ENCODE data around the gene PTF1A. TPM values are rescaled to one million over a fixed set of nuclear protein-coding genes. Genes with fewer than 3 reads are reported as not detected.

PTF1A gene
- not detected in 2 replicates for total RNA-seq (2013; cell fraction: nucleolus; rRNA removed)
- total RNA-seq (2014; rRNA removed) (not detected in 2 replicates), total RNA-seq (2014; rRNA removed; fragmentation: Illumina TruSeq; extraction: Trizol) (not detected in 2 replicates), total RNA-seq (2021) (not detected in 2 replicates), polyA plus RNA-seq (2011; rRNA removed) (not detected in 2 replicates), polyA plus RNA-seq (2014; fragmentation: Illumina TruSeq; extraction: Trizol) (not detected in 2 replicates), polyA plus RNA-seq (2014; fragmentation: Nextera tagmentation; extraction: Ambion mirVana) (not detected), polyA plus RNA-seq (2014; rRNA removed) (not detected in 2 replicates), polyA plus RNA-seq (2016; fragmentation: Nextera tagmentation; extraction: Ambion mirVana) (not detected), polyA minus RNA-seq (2011; rRNA and poly(A)+ RNA removed) (not detected in 2 replicates), Bru-seq, nascent RNA (not detected), BruChase-seq, experiment 1, labeled RNA remaining after a 6-hour chase (not detected), BruChase-seq, experiment 2, labeled RNA remaining after a 2-hour chase (not detected)
- not detected for polyA plus RNA-seq (2011; ENCODE audit: low read depth)
- polyA plus RNA-seq (2011; cell fraction: cytosol; rRNA removed), result not detected in 2 replicates
- polyA plus RNA-seq (2011; cell fraction: nucleus; rRNA removed), result not detected in 2 replicates
- polyA plus RNA-seq (2012), result not detected in 2 replicates
- not detected in 2 replicates for polyA minus RNA-seq (2011; cell fraction: cytosol; rRNA and poly(A)+ RNA removed)
- polyA minus RNA-seq (2011; cell fraction: nucleus; rRNA and poly(A)+ RNA removed), result not detected in 2 replicates
- long read RNA-seq, experiment 1, result 0 reads
- long read RNA-seq, experiment 2, result 0 reads

DNA sequence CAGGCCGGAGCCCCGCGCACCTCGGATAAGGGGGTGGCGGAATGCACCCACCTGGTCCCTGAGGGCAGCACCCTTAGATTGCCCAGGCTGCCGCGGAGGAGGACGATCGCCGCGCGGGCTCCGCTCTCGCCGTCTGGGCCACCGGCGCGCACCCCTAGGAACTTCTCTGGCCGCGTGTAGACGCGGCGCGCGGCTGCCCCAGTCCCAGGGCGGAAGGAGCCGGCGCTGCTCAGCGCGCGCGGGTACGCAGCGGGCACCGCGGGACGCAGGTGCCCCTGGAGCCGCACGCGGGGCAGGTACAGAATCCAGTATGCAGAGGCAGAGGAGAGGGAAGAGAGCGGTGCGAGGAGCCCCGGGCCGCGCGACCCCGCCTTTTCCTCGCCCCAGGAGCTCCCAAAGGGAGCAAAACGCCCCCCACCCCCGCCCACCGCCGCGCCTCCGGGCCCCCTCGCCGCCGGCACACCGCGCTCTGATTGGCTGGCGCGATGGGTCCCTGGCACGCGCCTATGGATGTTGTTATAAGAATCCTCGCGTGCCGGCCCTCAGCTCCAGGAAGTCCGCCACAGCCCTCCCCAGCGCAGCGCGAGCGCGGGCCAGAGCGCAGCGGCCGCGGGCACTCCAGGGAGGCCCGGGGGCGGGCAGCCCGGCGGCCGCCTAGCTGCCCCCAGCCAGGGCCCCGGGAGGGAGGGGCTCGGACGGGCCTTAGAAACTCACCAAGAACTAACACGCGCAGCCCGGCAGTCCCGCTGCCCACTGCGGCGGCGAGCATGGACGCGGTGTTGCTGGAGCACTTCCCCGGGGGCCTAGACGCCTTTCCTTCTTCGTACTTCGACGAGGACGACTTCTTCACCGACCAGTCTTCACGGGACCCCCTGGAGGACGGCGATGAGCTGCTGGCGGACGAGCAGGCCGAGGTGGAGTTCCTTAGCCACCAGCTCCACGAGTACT is at the start of gene PTF1A:
PTF1A (plus strand) TSS at position 549 of the 948 bp plus-strand sequence; CDS start at position 768, 219 bp downstream.
- no peak within 1 kb of the TSS for H3K27ac ChIP-seq (ENCODE audit: control insufficient read depth, insufficient read depth)
- DNase-seq (ENCODE audit: low read depth, low spot score) (no peak), ATAC-seq (no peak), FAIRE-seq (no peak)
- no peak for TF ChIP-seq MYB (IDR thresholded peaks at IDR 0.05; ENCODE audit: borderline replicate concordance, low read depth, low read length)
- TF ChIP-seq MAX (IDR thresholded peaks at IDR 0.05; ENCODE audit: low read depth, low read length), result no peak
- no peak for TF ChIP-seq CEBPB (IDR thresholded peaks at IDR 0.05; ENCODE audit: borderline replicate concordance in 1 of 2, low read depth in 2 of 2, low read length in 2 of 2)
- no peak for TF ChIP-seq RBBP5 (conservative IDR thresholded peaks at IDR 0.05)
- no peak for TF ChIP-seq ESRRA (IDR thresholded peaks at IDR 0.05; ENCODE audit: low read length)
- no peaks in the 10 kb centered on the region for H3K4me1 ChIP-seq (ENCODE audit: control insufficient read depth, insufficient read depth, low read length)
- no peak within 1 kb of the TSS for H3K9ac ChIP-seq (ENCODE audit: control insufficient read depth, insufficient read depth, low read length)
- intact Hi-C loops (cut with micrococcal nuclease; ENCODE audit: unreplicated experiment), result no loop called here
- RAD21 ChIA-PET (ENCODE audit: unreplicated experiment), result no interaction called here
- H3K4me3 ChIP-seq, result no peak within 1 kb of the TSS
- 56% methylated on average over 73 of the region's 107 CpGs for WGBS (ENCODE audit: insufficient coverage, insufficient replicate concordance, low lambda C conversion rate, missing lambda C conversion rate)
- no peaks in the 10 kb centered on the region for H3K36me3 ChIP-seq (ENCODE audit: control insufficient read depth in 2 of 2, insufficient read depth in 2 of 2, low read length in 1 of 2)
- H2AFZ ChIP-seq (ENCODE audit: control insufficient read depth, low read depth, low read length), result no peak within 1 kb of the TSS
- peaks cover 0 to 4% of the 10 kb centered on the region in 2 experiments for H3K27me3 ChIP-seq (replicated peaks in 1 of 2; ENCODE audit: control insufficient read depth in 2 of 2, insufficient read depth in 2 of 2, low read length in 1 of 2)
- in situ Hi-C loops (cut with MboI), result no loop called here
- no peaks in the 10 kb centered on the region for H3K79me2 ChIP-seq (ENCODE audit: control insufficient read depth, insufficient read depth, low read length)
- CTCF ChIA-PET, result no interaction called here
- BruUV-seq (replicated peaks), result no TSS peak
- POLR2A ChIA-PET, result no interaction called here
- H3K4me2 ChIP-seq (ENCODE audit: control insufficient read depth, insufficient read depth), result no peak within 1 kb of the TSS
- no peaks in the 10 kb centered on the region for H3K9me3 ChIP-seq (replicated peaks; ENCODE audit: control insufficient read depth, insufficient read depth, low read length)
- H4K20me1 ChIP-seq (ENCODE audit: control insufficient read depth, insufficient read depth), result no peaks in the 10 kb centered on the region
- SMC1A ChIA-PET (ENCODE audit: uncharacterized antibody, unreplicated experiment), result no interaction called here

Data from GM12878 (cell line).